Heart left ventricle (tissue), 16 donors: Measurements from ENCODE around the gene MIEN1. TPM values are rescaled to one million over a fixed set of nuclear protein-coding genes. Genes with fewer than 3 reads are reported as not detected.

Experiments
- ATAC-seq, 4 donors: fragments of 200-7000 bp; cut with Tn5 transposase; one replicate each; pipeline ENCODE4 v1.9.1; 2020 to 2022; ENCODE audit warnings: moderate library complexity in 4 of 4, mild to moderate bottlenecking in 3 of 4, moderate number of reproducible peaks in 1 of 4
- DNase-seq, 5 donors: peaks; one replicate each; pipeline ENCODE4 v3.0.0-alpha.2; 2020
- H3K27ac ChIP-seq, 12 donors: fragments of 200-600 bp; sonication (generic) in 4 of 12; one replicate each; pipeline versions ENCODE4 v1.5.0 to v1.8.0; 2016 to 2022; ENCODE audit warnings: mild to moderate bottlenecking in 2 of 12
- H3K27me3 ChIP-seq, 9 donors: fragments of 200-600 bp; sonication (generic) in 2 of 9; one replicate each; pipeline versions ENCODE4 v1.5.1 to v1.8.0; 2016 to 2022; ENCODE audit warnings: mild to moderate bottlenecking in 3 of 9
- H3K36me3 ChIP-seq, 9 donors: fragments of 200-600 bp; sonication (generic) in 2 of 9; one replicate each; pipeline versions ENCODE4 v1.5.0 to v1.8.0; 2018 to 2022; ENCODE audit warnings: mild to moderate bottlenecking in 2 of 9
- H3K4me1 ChIP-seq, 12 donors: fragments of 200-600 bp; sonication (generic) in 4 of 12; one replicate each; pipeline versions ENCODE4 v1.5.0 to v1.8.0; 2016 to 2022; ENCODE audit warnings: mild to moderate bottlenecking in 3 of 12
- H3K4me3 ChIP-seq, 12 donors: fragments of 200-600 bp; sonication (generic) in 4 of 12; one replicate each; pipeline versions ENCODE4 v1.5.0 to v1.8.0; 2017 to 2022; ENCODE audit warnings: mild to moderate bottlenecking in 9 of 12, moderate library complexity in 4 of 12
- H3K9me3 ChIP-seq, 12 donors: fragments of 200-600 bp; sonication (generic) in 4 of 12; one replicate each; pipeline versions ENCODE4 v1.5.0 to v1.8.0; 2016 to 2022; ENCODE audit warnings: mild to moderate bottlenecking in 1 of 12
- CTCF ChIP-seq, 12 donors: fragments of 200-600 bp; sonication (generic) in 4 of 12; IDR thresholded peaks; one replicate each; pipeline versions ENCODE4 v1.5.0 to v1.8.0; 2018 to 2022; ENCODE audit warnings: antibody characterized with exemption in 12 of 12, mild to moderate bottlenecking in 5 of 12
- POLR2A ChIP-seq, 2 donors: fragments of 450-650 bp; IDR thresholded peaks; one replicate each; pipeline ENCODE4 v1.6.1; 2017; ENCODE audit warnings: antibody characterized with exemption in 2 of 2, mild to moderate bottlenecking in 2 of 2, moderate library complexity in 2 of 2
- WGBS, 4 donors: extraction: QIAGEN DNeasy Blood & Tissue Kit in 2 of 4; methylation state at CpG; one replicate each; pipeline versions ENCODE4 v1.1.5 to v1.1.7; 2013 to 2018; 5-methylcytosine and 5-hydroxymethylcytosine counted together
- intact Hi-C, 10 donors: fragments of 100-400 bp; cut with DNase I; formaldehyde crosslinking; loops; one replicate each; pipeline versions ENCODE4 v1.11.1 to v1.14.2; 2022
- polyA plus RNA-seq, 2 donors: library from polyadenylated mRNA; stranded (reverse); fragments of 200-250 nt; gene quantifications; one replicate each; pipeline ENCODE4 v1.2.3, GENCODE V29; 2013
- total RNA-seq, 9 donors: library from RNA; depleted of rRNA in 2 of 9; stranded (reverse); fragments of >200 nt in 2 of 9; fragmentation: NEBNext Ultra II Directional in 3 of 9; extraction: Animal tissue kit (Norgen Biotek cat#: 25700) in 3 of 9; gene quantifications; one replicate each; pipeline versions ENCODE4 v1.1.0 to v1.2.4, GENCODE V29; 2016 to 2023
- donor health status: ischemic (EF 13 %, LVEDD 7.1; RV severe dilation, severe dysfunction).
- donor health status: healthy with polysubstance abuse.
- donor health status: DM: no; HTN: yes; CAD: no.
- donor health status: DM: no; HTN: no; CAD: no.
- donor health status: ischemic (EF 25% LVEDD 6.9; RV normal size, moderate dysfunction).
- donor health status: ischemic (EF 25% LVEDD 5.7; RV mildly dilated, moderate dysfunction).
- donor health status: healthy.
- donor health status: DM: yes; HTN: yes; CAD: no.
- donor health status: ischemic (EF 35%, LVEDD 5.7; RV mildly dilated, moderate dysfunction).
- donor health status: nonischemic (EF 11% LVEDD 7.7; RV severe dilation, severe dysfunction).
- donor health status: DM: yes; HTN: yes; CAD: no.
- donor health status: PGD.
- donor health status: ischemic (EF 29% LVEDD 5.4; RV normal size, mild dysfunction).
- donor health status: nonischemic (EF 23%, LVEDD 6.1; RV moderate dilation, normal function).

MIEN1 gene
- total and polyA plus RNA-seq, 11 donors: 34.3 to 159 (median 55.1) TPM

- Histone ChIP-seq H3K4me1 (peaks cover 0 to 72% (median 31%) of the 10 kb centered on the region in 12 donors), H3K9me3 (no peaks in the 10 kb centered on the region), H3K36me3 (peaks cover 0 to 14% (median 10%) of the 10 kb centered on the region in 9 donors), H3K27me3 (peaks cover 0 to 13% (median 0%) of the 10 kb centered on the region in 9 donors), H3K27ac (peak overlapping the region in 9 of 12 donors; percentile 25 to 94 (median 51)), H3K4me3 (no peak overlapping the region)
- TF ChIP-seq CTCF (IDR thresholded peaks at IDR 0.05): no peak
- TF ChIP-seq POLR2A (IDR thresholded peaks at IDR 0.05): no peak
- peak in 2 of 5 donors; percentile 49 to 60 for DNase-seq
- intact Hi-C loops: no loop called here
- WGBS, 4 donors: 49 to 59% (median 56%) methylated on average over 12 of the region's 12 CpGs
- peak in 2 of 4 donors; percentile 26 to 52 for ATAC-seq
Measured at GRCh38 chr17:39702901-39703893, 27.1 kb downstream of the MIEN1 start.

DNA sequence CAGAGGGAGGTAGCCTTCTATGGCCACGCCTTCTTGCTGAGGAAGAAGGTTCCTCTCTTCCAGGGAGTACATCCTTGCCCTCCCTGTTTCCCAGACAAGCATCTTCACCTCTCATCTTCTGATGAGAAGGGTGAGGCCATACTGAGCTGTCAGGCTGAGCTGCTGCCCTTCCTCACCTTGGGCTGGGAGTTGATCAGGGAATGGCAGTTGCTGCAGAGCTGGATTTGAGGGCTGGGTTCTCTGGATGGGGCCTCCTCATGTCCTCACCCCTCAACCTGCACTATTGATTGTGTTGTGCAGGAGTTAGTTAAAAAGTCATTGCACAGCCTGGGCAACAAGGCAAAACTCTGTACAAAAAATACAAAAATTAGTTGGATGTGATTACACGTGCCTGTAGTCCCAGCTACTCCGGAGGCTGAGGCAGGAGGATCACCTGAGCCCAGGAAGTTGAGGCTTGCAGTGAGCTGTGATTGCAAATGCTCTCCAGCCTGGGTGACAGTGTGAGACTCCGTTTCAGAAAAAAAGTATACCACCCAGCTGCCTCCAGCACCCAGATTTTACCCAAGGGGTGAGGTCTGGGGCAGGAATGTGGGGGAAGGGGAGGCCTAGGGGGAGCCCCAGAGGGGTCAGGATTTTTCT lies 28.4 kb downstream of the MIEN1 start:
- Histone ChIP-seq H3K27me3 (peaks cover 0 to 13% (median 0%) of the 10 kb centered on the region in 9 donors), H3K4me3 (peak overlapping the region in 3 of 12 donors; percentile 89 to 98 (median 97)), H3K36me3 (peaks cover 0 to under 1% (median 0%) of the 10 kb centered on the region in 9 donors), H3K4me1 (peaks cover 0 to 69% (median 31%) of the 10 kb centered on the region in 12 donors), H3K9me3 (no peaks in the 10 kb centered on the region), H3K27ac (peak overlapping the region in 6 of 12 donors; percentile 33 to 94 (median 90))
- TF ChIP-seq POLR2A (IDR thresholded peaks at IDR 0.05) (no peak), CTCF (IDR thresholded peaks at IDR 0.05) (no peak)
- peak in 1 of 5 donors; percentile 9 for DNase-seq
- ATAC-seq: no peak
- WGBS, 4 donors: 49 to 66% (median 62%) methylated on average over 3 to 4 of the region's 4 CpGs
- intact Hi-C loops: no loop called here

DNA sequence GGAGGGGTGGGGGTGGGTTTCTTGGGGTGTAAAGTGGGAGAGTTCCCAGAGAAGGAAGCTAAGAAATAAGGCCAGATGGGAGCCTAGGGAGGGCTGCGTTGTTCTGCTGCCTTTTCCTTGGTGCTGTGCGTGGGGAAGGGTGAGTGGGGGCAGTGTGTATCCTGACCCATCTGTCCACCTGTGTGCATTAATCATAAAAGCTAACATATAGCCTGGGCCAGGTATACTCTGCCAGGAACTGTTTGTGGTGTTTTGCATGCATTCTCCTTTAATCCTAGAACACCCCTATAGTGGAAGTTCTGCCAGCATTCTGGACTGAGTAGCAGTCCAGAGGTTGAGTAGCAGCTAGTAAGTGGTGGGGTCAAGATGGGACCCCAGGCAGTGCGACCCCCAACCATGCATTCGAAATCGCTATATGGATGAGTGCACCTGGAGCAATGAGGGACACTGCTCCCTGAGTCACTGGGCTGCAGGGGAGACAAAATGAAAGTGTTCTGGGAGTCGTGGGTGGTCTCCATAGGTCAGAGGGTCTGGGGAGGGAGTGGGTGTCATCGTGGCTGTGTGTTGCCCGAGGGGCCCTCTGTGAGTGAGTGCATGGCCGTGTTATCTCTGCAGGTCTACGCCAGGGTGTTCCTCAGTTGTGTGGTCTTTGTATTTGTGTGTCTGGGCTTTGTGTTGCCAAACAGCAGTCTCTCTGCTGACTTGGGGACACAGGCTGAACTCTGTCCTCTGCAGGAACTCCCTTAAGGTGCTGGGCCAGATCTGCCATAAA lies 29.1 kb downstream of the MIEN1 start:
- DNase-seq (peak in 1 of 5 donors; percentile 9), ATAC-seq (no peak)
- Histone ChIP-seq H3K4me1 (peaks cover 0 to 62% (median 26%) of the 10 kb centered on the region in 12 donors), H3K27ac (peak overlapping the region in 10 of 12 donors; percentile 61 to 94 (median 90)), H3K27me3 (peaks cover 0 to 13% (median 0%) of the 10 kb centered on the region in 9 donors), H3K4me3 (peak overlapping the region; percentile 71 to 99 (median 90)), H3K9me3 (no peaks in the 10 kb centered on the region), H3K36me3 (no peaks in the 10 kb centered on the region)
- WGBS, 4 donors: 27 to 35% (median 34%) methylated on average over 10 of the region's 10 CpGs
- no peak for TF ChIP-seq POLR2A (IDR thresholded peaks at IDR 0.05)
- no peak for TF ChIP-seq CTCF (IDR thresholded peaks at IDR 0.05)
- intact Hi-C loops: no loop called here
